ENCODE results near the gene USH1G. TPM values are rescaled to one million over a fixed set of nuclear protein-coding genes. Genes with fewer than 3 reads are reported as not detected.

Gene USH1G
- total and polyA plus RNA-seq, 2 of the 13 experiments (the other 11 are each of a cell fraction or from before 2014, with no cell fraction given) = 0.04 TPM; not detected in 1

- TF ChIP-seq ELK4 (CRISPR knock-in tag; IDR thresholded peaks at IDR 0.05; ENCODE audit: borderline replicate concordance) (no peak), CREBL2 (CRISPR knock-in tag; IDR thresholded peaks at IDR 0.05; ENCODE audit: borderline replicate concordance) (0 out of 2 replicates have a peak, but pooled peaks have one; percentile 27), ZFX (CRISPR knock-in tag; IDR thresholded peaks at IDR 0.05; ENCODE audit: low read depth) (peak; percentile 80), ZZZ3 (CRISPR knock-in tag; IDR thresholded peaks at IDR 0.05; ENCODE audit: borderline replicate concordance) (no peak), MYC (CRISPR knock-in tag; IDR thresholded peaks at IDR 0.05; ENCODE audit: borderline replicate concordance) (peak; percentile 72), ZNF816 (CRISPR knock-in tag; IDR thresholded peaks at IDR 0.05; ENCODE audit: borderline replicate concordance) (0 out of 2 replicates have a peak, but pooled peaks have one; percentile 44), ZNF230 (CRISPR knock-in tag; IDR thresholded peaks at IDR 0.05) (0 out of 2 replicates have a peak, but pooled peaks have one; percentile 75), ZMAT5 (CRISPR knock-in tag; IDR thresholded peaks at IDR 0.05; ENCODE audit: borderline replicate concordance, low read depth) (no peak), ZBTB43 (CRISPR knock-in tag; conservative IDR thresholded peaks at IDR 0.05) (peak; percentile 76; the same call in 1 of the 2 replicates), KAT2B (IDR thresholded peaks at IDR 0.05; ENCODE audit: borderline replicate concordance, low read depth, low read length) (no peak), ZNF740 (CRISPR knock-in tag; IDR thresholded peaks at IDR 0.05) (0 out of 2 replicates have a peak, but pooled peaks have one; percentile 46), STAT6 (CRISPR knock-in tag; IDR thresholded peaks at IDR 0.05; ENCODE audit: borderline replicate concordance) (no peak; the same call in 1 of the 2 replicates), MEIS1 (CRISPR knock-in tag; IDR thresholded peaks at IDR 0.05; ENCODE audit: borderline replicate concordance) (peak; percentile 86; the same call in 1 of the 2 replicates), ETS1 (CRISPR knock-in tag; IDR thresholded peaks at IDR 0.05) (0 out of 2 replicates have a peak, but pooled peaks have one; percentile 40), HIVEP1 (CRISPR knock-in tag; IDR thresholded peaks at IDR 0.05) (0 out of 2 replicates have a peak, but pooled peaks have one; percentile 12)
Observed at GRCh38 chr17:74872313-74873036, 50.6 kb downstream of the USH1G start, which contains the start of gene FDXR (continued).

Data from HepG2 (cell line).